ENCODE data around the gene LRIT3.

LRIT3 gene

GRCh38 chr4:109914322-109914721 is 66.4 kb downstream of the LRIT3 start:
- no peak for DNase-seq (ENCODE audit: low read depth, low spot score)
- in situ Hi-C loops (cut with HindIII; ENCODE audit: low sequenced_read_pairs) = no loop called here
- H3K4me3 ChIP-seq (ENCODE audit: low read depth, low read length) = no peak overlapping the region
- TF ChIP-seq CTCF (IDR thresholded peaks at IDR 0.05; ENCODE audit: low read depth, low read length) = no peak

GRCh38 chr4:109915385-109916026 is 67.6 kb downstream of the LRIT3 start:
- TF ChIP-seq CTCF (IDR thresholded peaks at IDR 0.05; ENCODE audit: low read depth, low read length) = no peak
- no peak for DNase-seq (ENCODE audit: low read depth, low spot score)
- no peak overlapping the region for H3K4me3 ChIP-seq (ENCODE audit: low read depth, low read length)
- in situ Hi-C loops (cut with HindIII; ENCODE audit: low sequenced_read_pairs) = no loop called here

DNA sequence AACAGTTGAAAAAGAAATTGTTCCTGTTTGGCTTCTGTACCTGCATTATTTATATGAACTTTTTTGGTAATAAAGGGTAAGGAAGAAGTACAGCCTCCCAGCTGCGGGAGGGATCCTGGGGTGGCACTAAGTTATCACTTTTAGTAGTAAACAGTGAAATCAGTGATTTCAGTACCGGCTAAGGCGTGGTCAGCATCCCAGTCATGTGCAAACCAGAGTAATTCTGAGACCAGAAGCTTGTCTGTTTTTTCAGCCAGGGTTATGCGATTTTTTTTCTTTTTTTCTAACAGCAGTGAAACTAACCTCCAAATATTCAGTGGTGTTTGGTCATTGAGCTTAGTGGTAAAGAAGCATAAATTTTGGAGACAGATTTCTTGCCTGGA is 68.1 kb downstream of the LRIT3 start:
- H3K4me3 ChIP-seq (ENCODE audit: low read depth, low read length) = no peak overlapping the region
- DNase-seq (ENCODE audit: low read depth, low spot score) = no peak
- in situ Hi-C loops (cut with HindIII; ENCODE audit: low sequenced_read_pairs) = no loop called here
- TF ChIP-seq CTCF (IDR thresholded peaks at IDR 0.05; ENCODE audit: low read depth, low read length) = no peak

GRCh38 chr4:109921384-109921808 is 73.5 kb downstream of the LRIT3 start:
- in situ Hi-C loops (cut with HindIII; ENCODE audit: low sequenced_read_pairs) = no loop called here
- no peak overlapping the region for H3K4me3 ChIP-seq (ENCODE audit: low read depth, low read length)
- TF ChIP-seq CTCF (IDR thresholded peaks at IDR 0.05; ENCODE audit: low read depth, low read length) = no peak
- peak; percentile 83 for DNase-seq (ENCODE audit: low read depth, low spot score)
